Endothelial cell (in vitro differentiated cells): ENCODE measurements around the gene GAMT. TPM values are rescaled to one million over a fixed set of nuclear protein-coding genes. Genes with fewer than 3 reads are reported as not detected.
A peak's percentile ranks its signal among the peaks of the same experiment; 100 is the strongest.

ENCODE experiments used
- DNase-seq: peaks from one replicate; pipeline ENCODE4 v3.0.0; 2021; ENCODE audit warnings: low spot score
- H3K27ac Mint-ChIP-seq: one replicate; pipeline ENCODE4 v1.8.0; 2021; ENCODE audit warnings: mixed read lengths, inconsistent platforms; ENCODE audit not compliant: unreplicated experiment
- H3K27me3 Mint-ChIP-seq: one replicate; pipeline ENCODE4 v1.8.0; 2021; ENCODE audit warnings: mild to moderate bottlenecking, moderate library complexity, mixed read lengths, inconsistent platforms; ENCODE audit not compliant: unreplicated experiment
- H3K36me3 Mint-ChIP-seq: one replicate; pipeline ENCODE4 v1.8.0; 2021; ENCODE audit warnings: mild to moderate bottlenecking, low read depth, mixed read lengths, inconsistent platforms; ENCODE audit not compliant: unreplicated experiment
- H3K4me1 Mint-ChIP-seq: one replicate; pipeline ENCODE4 v1.8.0; 2021; ENCODE audit warnings: mild to moderate bottlenecking, mixed read lengths, inconsistent platforms; ENCODE audit not compliant: unreplicated experiment
- H3K4me3 Mint-ChIP-seq: one replicate; pipeline ENCODE4 v1.8.0; 2021; ENCODE audit warnings: mild to moderate bottlenecking, mixed read lengths, inconsistent platforms; ENCODE audit not compliant: unreplicated experiment
- H3K9me3 Mint-ChIP-seq: one replicate; pipeline ENCODE4 v1.8.0; 2021; ENCODE audit warnings: mixed read lengths, inconsistent platforms; ENCODE audit not compliant: unreplicated experiment
- CTCF ChIP-seq: fragments of 200-600 bp; sonication (generic); IDR thresholded peaks from one replicate; pipeline ENCODE4 v1.5.0; 2021; ENCODE audit warnings: antibody characterized with exemption; ENCODE audit not compliant: unreplicated experiment
- total RNA-seq: library from RNA; stranded (reverse); fragmentation: NEBNext Ultra II Directional; extraction: Animal tissue kit (Norgen Biotek cat#: 25700); gene quantifications from one replicate; pipeline ENCODE4 v1.2.1, GENCODE V29; 2021; ENCODE audit not compliant: unreplicated experiment

GAMT gene
- total RNA-seq, 1 donor from 2014 or later = 18.1 TPM

- peaks cover 13% of the 10 kb centered on the region for H3K27me3 Mint-ChIP-seq
- H3K4me1 Mint-ChIP-seq = peaks cover 15% of the 10 kb centered on the region
- H3K9me3 Mint-ChIP-seq = no peaks in the 10 kb centered on the region
- DNase-seq = no peak
- H3K27ac Mint-ChIP-seq = no peak overlapping the region
- TF ChIP-seq CTCF = no peak
- H3K4me3 Mint-ChIP-seq = no peak overlapping the region
- H3K36me3 Mint-ChIP-seq = peaks cover 31% of the 10 kb centered on the region
These were observed 17.1 kb upstream of the GAMT start for GRCh38 chr19:1418496-1418775.

- Mint-ChIP-seq H3K4me1 (peaks cover 15% of the 10 kb centered on the region), H3K4me3 (peak overlapping the region; percentile 82), H3K27me3 (peaks cover 13% of the 10 kb centered on the region), H3K36me3 (peaks cover 26% of the 10 kb centered on the region), H3K27ac (peak overlapping the region; percentile 42), H3K9me3 (no peaks in the 10 kb centered on the region)
- no peak for DNase-seq
- TF ChIP-seq CTCF = no peak
These were observed 16.5 kb upstream of the GAMT start for GRCh38 chr19:1417681-1418495.

GRCh38 chr19:1417145-1417544 is 15.8 kb upstream of the GAMT start:
- Mint-ChIP-seq H3K4me1 (peaks cover 15% of the 10 kb centered on the region), H3K9me3 (no peaks in the 10 kb centered on the region), H3K27ac (peak overlapping the region; percentile 42), H3K27me3 (peaks cover 10% of the 10 kb centered on the region), H3K4me3 (peak overlapping the region; percentile 82), H3K36me3 (peaks cover 20% of the 10 kb centered on the region)
- TF ChIP-seq CTCF = no peak
- no peak for DNase-seq

- Mint-ChIP-seq H3K4me1 (peaks cover 15% of the 10 kb centered on the region), H3K27ac (peak overlapping the region; percentile 74), H3K4me3 (no peak overlapping the region), H3K36me3 (peaks cover 20% of the 10 kb centered on the region), H3K9me3 (no peaks in the 10 kb centered on the region), H3K27me3 (peaks cover 10% of the 10 kb centered on the region)
- DNase-seq = no peak
- TF ChIP-seq CTCF = no peak
These were observed 14.9 kb upstream of the GAMT start for GRCh38 chr19:1416014-1416841.
